Upper lobe of right lung (tissue), 1 donor: ENCODE measurements around the gene SCRG1. TPM values are rescaled to one million over a fixed set of nuclear protein-coding genes. Genes with fewer than 3 reads are reported as not detected.

Experiments
- ATAC-seq: fragments of 200-7000 bp; cut with Tn5 transposase; one replicate; pipeline ENCODE4 v1.9.1; 2020; ENCODE audit warnings: mild to moderate bottlenecking, moderate library complexity
- DNase-seq: peaks from one replicate; pipeline ENCODE4 v3.0.0-alpha.2; 2020
- H3K27ac ChIP-seq: fragments of 200-600 bp; one replicate; pipeline ENCODE4 v1.8.0; 2022
- H3K27me3 ChIP-seq: fragments of 200-600 bp; one replicate; pipeline ENCODE4 v1.8.0; 2022; ENCODE audit warnings: mild to moderate bottlenecking
- H3K36me3 ChIP-seq: fragments of 200-600 bp; one replicate; pipeline ENCODE4 v1.8.0; 2022
- H3K4me1 ChIP-seq: fragments of 200-600 bp; one replicate; pipeline ENCODE4 v1.8.0; 2022
- H3K4me3 ChIP-seq: fragments of 200-600 bp; one replicate; pipeline ENCODE4 v1.8.0; 2022; ENCODE audit warnings: mild to moderate bottlenecking
- H3K9me3 ChIP-seq: fragments of 200-600 bp; one replicate; pipeline ENCODE4 v1.8.0; 2022
- intact Hi-C: fragments of 100-400 bp; cut with DNase I; formaldehyde crosslinking; loops from one replicate; pipeline ENCODE4 v1.11.0; 2022
- long read RNA-seq: library from polyadenylated mRNA; unstranded; transcript quantifications from one replicate; pipeline ENCODE4 v2.0.0, GENCODE V29; 2021
- total RNA-seq: library from RNA; stranded (reverse); fragmentation: NEBNext Ultra II Directional; extraction: Animal tissue kit (Norgen Biotek cat#: 25700); gene quantifications from one replicate; pipeline ENCODE4 v1.2.1, GENCODE V29; 2021
- TF ChIP-seq, protein P1 (sequence below): fragments of 200-600 bp; IDR thresholded peaks from one replicate; pipeline ENCODE4 v1.8.0; 2022; ENCODE audit warnings: antibody characterized with exemption
- donor health status: DM: no; HTN: yes; CAD: no; lungs with severe emphysema.

The SCRG1 gene
- total RNA-seq: not detected
- long read RNA-seq, partial matches to known transcripts: 0 of 2 reads
- long read RNA-seq, other reads (novel, unspliced or antisense): 2 of 2 reads

DNA sequence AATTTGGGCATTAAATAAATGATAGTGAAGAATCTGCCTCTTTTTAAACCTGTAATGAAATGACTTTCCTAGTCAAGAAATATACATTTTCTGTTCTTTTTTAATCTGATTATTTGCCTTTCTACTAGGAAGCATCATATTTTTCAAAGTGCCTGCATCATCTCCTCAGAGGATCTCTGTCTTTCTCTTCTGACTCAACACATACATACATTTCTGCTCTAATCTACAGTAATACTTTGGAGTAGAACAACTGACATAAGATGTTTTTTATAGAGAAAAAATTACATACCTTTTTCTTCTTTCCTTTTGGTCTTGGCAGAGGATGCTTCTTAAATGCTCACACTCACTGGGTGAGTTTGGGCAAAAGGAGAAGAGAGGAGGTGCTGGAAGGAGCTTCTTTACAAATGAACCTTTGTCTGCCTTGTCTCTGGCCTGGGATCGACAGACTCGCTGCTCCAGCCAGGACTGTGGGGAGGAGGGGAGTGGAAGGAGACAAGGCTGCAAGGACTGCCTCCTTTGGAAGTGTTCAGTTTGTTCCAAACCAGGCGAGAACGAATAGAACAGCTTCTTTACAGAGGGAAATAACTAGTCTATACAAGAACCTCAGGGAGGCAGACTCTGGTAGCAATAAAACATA is at the start of gene SCRG1:
TSS of gene SCRG1 (minus strand) at position 338 of the 637 bp plus-strand sequence. CDS start 7,702 bp downstream, outside the sequence.
- Histone ChIP-seq H3K27ac (no peak within 1 kb of the TSS), H3K36me3 (no peaks in the 10 kb centered on the region), H3K4me3 (no peak within 1 kb of the TSS), H3K27me3 (no peaks in the 10 kb centered on the region), H3K9me3 (no peaks in the 10 kb centered on the region), H3K4me1 (no peaks in the 10 kb centered on the region)
- ATAC-seq (no peak), DNase-seq (no peak)
- intact Hi-C loops: no loop called here
- TF ChIP-seq, protein P1, sequence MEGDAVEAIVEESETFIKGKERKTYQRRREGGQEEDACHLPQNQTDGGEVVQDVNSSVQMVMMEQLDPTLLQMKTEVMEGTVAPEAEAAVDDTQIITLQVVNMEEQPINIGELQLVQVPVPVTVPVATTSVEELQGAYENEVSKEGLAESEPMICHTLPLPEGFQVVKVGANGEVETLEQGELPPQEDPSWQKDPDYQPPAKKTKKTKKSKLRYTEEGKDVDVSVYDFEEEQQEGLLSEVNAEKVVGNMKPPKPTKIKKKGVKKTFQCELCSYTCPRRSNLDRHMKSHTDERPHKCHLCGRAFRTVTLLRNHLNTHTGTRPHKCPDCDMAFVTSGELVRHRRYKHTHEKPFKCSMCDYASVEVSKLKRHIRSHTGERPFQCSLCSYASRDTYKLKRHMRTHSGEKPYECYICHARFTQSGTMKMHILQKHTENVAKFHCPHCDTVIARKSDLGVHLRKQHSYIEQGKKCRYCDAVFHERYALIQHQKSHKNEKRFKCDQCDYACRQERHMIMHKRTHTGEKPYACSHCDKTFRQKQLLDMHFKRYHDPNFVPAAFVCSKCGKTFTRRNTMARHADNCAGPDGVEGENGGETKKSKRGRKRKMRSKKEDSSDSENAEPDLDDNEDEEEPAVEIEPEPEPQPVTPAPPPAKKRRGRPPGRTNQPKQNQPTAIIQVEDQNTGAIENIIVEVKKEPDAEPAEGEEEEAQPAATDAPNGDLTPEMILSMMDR: no peak

DNA sequence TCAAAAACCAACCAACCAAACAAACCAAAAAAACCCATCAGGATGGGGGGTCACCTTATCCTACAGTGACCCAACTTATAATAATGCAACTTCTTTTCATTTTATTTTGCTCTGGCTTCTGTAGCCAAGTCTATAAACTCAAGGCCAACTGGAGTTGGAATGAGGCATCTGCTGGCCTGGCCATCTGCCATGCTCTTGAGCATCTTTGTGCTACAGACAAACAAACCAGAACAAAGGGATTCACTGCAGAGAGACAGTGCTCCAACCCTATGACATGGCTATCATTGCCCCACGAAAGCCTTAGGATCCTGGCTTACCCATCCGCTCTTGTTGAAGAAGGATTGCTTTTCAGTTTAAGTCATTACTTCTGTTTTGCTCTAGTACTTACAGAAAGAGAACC is 49.2 kb upstream of the SCRG1 start:
- no peaks in the 10 kb centered on the region for H3K36me3 ChIP-seq
- no peaks in the 10 kb centered on the region for H3K4me1 ChIP-seq
- DNase-seq: no peak
- intact Hi-C loops: no loop called here
- TF ChIP-seq, protein P1: no peak
- no peak for ATAC-seq
- H3K4me3 ChIP-seq: no peak overlapping the region
- no peaks in the 10 kb centered on the region for H3K27me3 ChIP-seq
- H3K9me3 ChIP-seq: no peaks in the 10 kb centered on the region
- no peak overlapping the region for H3K27ac ChIP-seq

DNA sequence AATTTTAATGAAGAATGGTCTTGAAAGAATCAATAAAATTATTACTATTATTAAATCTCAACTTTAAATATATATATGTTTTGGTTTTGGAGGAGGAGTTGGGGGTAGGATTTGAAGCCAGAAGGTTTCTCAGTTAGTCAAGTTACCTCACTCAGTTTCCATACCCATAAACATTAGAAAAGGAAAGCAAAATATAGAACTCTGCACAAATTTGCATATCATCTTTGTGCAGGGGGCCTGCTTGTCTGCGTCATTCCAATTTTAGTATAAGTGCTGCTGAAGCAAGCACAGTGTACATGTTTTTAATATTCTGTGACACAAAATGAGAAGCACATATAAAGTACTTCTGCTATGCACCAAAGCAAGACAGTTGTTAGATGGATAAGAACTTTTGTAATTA is 47.5 kb upstream of the SCRG1 start:
- no peak for ATAC-seq
- H3K27ac ChIP-seq: no peak overlapping the region
- no peaks in the 10 kb centered on the region for H3K9me3 ChIP-seq
- no peaks in the 10 kb centered on the region for H3K27me3 ChIP-seq
- no peaks in the 10 kb centered on the region for H3K4me1 ChIP-seq
- H3K4me3 ChIP-seq: no peak overlapping the region
- TF ChIP-seq, protein P1: no peak
- no peaks in the 10 kb centered on the region for H3K36me3 ChIP-seq
- intact Hi-C loops: no loop called here
- DNase-seq: no peak

DNA sequence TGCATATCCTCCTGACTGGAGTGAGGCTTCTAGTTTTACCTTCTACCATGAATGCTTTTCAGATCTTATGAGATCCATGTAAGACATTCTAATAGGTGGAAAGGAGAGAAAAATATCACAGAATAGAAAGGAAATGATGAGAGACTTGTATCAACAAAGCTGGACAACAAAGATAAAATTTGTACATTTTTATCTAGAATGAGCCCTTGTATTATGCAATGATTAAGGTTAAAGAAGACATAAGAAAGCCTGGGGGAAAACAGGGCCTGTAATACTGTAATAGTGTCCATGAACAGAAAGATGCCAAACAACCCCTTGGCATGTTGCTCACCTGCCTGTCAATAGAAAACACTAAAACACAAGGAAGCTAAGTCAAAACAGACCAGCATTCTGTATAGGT is 44.2 kb upstream of the SCRG1 start:
- Histone ChIP-seq H3K4me1 (no peaks in the 10 kb centered on the region), H3K27me3 (no peaks in the 10 kb centered on the region), H3K36me3 (no peaks in the 10 kb centered on the region), H3K4me3 (no peak overlapping the region), H3K9me3 (no peaks in the 10 kb centered on the region), H3K27ac (no peak overlapping the region)
- intact Hi-C loops: no loop called here
- DNase-seq (no peak), ATAC-seq (no peak)
- TF ChIP-seq, protein P1: no peak

DNA sequence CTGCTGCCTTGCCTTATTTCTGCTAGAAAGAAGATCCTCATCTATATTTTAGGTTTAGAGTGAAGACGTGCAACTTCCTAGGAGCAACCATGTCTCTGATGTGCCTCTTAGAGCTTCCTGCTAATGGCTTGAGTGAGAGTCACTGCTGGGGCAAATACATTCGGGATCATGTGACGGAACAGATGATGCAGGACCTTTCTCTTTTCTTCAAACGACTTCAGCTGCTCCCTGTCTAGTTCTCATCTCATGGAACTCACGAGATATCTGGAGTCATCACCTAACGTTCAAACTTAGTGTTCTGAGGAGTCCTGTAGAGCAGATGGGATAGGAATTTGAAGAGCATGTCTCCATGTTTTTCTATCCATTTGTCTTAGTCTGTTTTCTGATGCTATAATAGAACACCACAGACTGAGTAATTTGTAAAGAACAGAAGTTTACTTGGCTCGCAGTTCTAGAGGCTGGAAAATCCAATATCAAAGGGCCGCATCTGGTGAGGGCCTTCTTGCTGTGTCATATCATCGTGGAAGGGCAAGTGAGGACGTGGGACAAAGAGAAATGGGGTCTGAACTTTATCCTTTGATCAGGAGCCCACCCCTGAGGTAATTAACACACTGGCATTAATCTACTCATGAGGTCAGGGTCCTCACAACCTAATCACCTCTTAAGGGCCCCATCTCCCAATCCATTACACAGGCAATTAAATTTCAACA is 43.5 kb upstream of the SCRG1 start:
- intact Hi-C loops: no loop called here

More for the DNA sequence above, 43.5 kb upstream of the SCRG1 start:
- no peak overlapping the region for H3K27ac ChIP-seq
- DNase-seq: no peak
- no peak overlapping the region for H3K4me3 ChIP-seq
- H3K9me3 ChIP-seq: no peaks in the 10 kb centered on the region
- no peaks in the 10 kb centered on the region for H3K27me3 ChIP-seq
- no peaks in the 10 kb centered on the region for H3K36me3 ChIP-seq
- no peaks in the 10 kb centered on the region for H3K4me1 ChIP-seq
- ATAC-seq: no peak
- TF ChIP-seq, protein P1: no peak
